CD4-positive, CD25-positive, alpha-beta regulatory T cell (primary cell): ENCODE measurements around the gene FAM187B. TPM values are rescaled to one million over a fixed set of nuclear protein-coding genes. Genes with fewer than 3 reads are reported as not detected.

Experiments
- ATAC-seq, 2 donors: fragments of 150-1000 bp; cut with Tn5 transposase; one replicate each; pipeline ENCODE4 v1.10.0; 2021; ENCODE audit warnings: low read depth in 2 of 2, moderate number of reproducible peaks in 2 of 2, moderate library complexity in 1 of 2
- DNase-seq, 3 donors: peaks; one replicate each; pipeline versions ENCODE4 v3.0.0 to v3.0.0-alpha.2; 2012 to 2022; ENCODE audit warnings: mixed read lengths in 1 of 3
- H3K27ac ChIP-seq: one replicate; pipeline ENCODE4 v1.7.0; 2013; ENCODE audit warnings: mild to moderate bottlenecking, low read length; ENCODE audit not compliant: insufficient read depth, poor library complexity, severe bottlenecking
- H3K27me3 ChIP-seq: one replicate; pipeline ENCODE4 v1.7.0; 2013; ENCODE audit warnings: low read length; ENCODE audit not compliant: control insufficient read depth, insufficient read depth
- H3K36me3 ChIP-seq: one replicate; pipeline ENCODE4 v1.7.0; 2013; ENCODE audit warnings: mild to moderate bottlenecking, low read length, moderate library complexity; ENCODE audit not compliant: control insufficient read depth, insufficient read depth
- H3K4me1 ChIP-seq: 2 replicates; pipeline ENCODE4 v1.7.0; 2013; ENCODE audit warnings: mild to moderate bottlenecking, low read length; ENCODE audit not compliant: insufficient read depth, control insufficient read depth, poor library complexity, severe bottlenecking
- H3K4me3 ChIP-seq: one replicate; pipeline ENCODE4 v1.7.0; 2013; ENCODE audit warnings: low read depth, mild to moderate bottlenecking, low read length, moderate library complexity
- H3K9me3 ChIP-seq, 2 experiments: 1 replicate in 1 of 2; 2 replicates in 1 of 2; pipeline ENCODE4 v1.7.0; 2013; ENCODE audit warnings: low read length in 2 of 2, mild to moderate bottlenecking in 1 of 2, moderate library complexity in 1 of 2; ENCODE audit not compliant: control insufficient read depth in 2 of 2
- H3K27ac Mint-ChIP-seq, 3 donors: one replicate each; pipeline ENCODE4 v1.8.0; 2020 to 2022; ENCODE audit warnings: mild to moderate bottlenecking in 3 of 3, mixed read lengths in 3 of 3, moderate library complexity in 2 of 3
- H3K27me3 Mint-ChIP-seq: one replicate; pipeline ENCODE4 v1.8.0; 2022; ENCODE audit warnings: mild to moderate bottlenecking, mixed read lengths
- H3K36me3 Mint-ChIP-seq: one replicate; pipeline ENCODE4 v1.8.0; 2020; ENCODE audit warnings: mixed read lengths
- H3K4me1 Mint-ChIP-seq, 4 donors: one replicate each; pipeline ENCODE4 v1.8.0; 2020 to 2022; ENCODE audit warnings: mixed read lengths in 4 of 4, mild to moderate bottlenecking in 1 of 4
- H3K4me3 Mint-ChIP-seq, 4 donors: one replicate each; pipeline ENCODE4 v1.8.0; 2020 to 2022; ENCODE audit warnings: mild to moderate bottlenecking in 4 of 4, mixed read lengths in 4 of 4, moderate library complexity in 3 of 4
- H3K9me3 Mint-ChIP-seq, 7 donors: one replicate each; pipeline ENCODE4 v1.8.0; 2020 to 2022; ENCODE audit warnings: mixed read lengths in 7 of 7, mild to moderate bottlenecking in 3 of 7, moderate library complexity in 2 of 7
- polyA plus RNA-seq, 4 donors: library from polyadenylated mRNA; unstranded; fragments of 300-500 nt; fragmentation: Illumina TruSeq; gene quantifications; one replicate each; pipeline ENCODE4 v1.2.3, GENCODE V29; 2021
- total RNA-seq: library from RNA; stranded (reverse); gene quantifications from one replicate; pipeline ENCODE4 v1.2.3, GENCODE V29; 2022

Gene FAM187B
- total and polyA plus RNA-seq, 5 donors from 2014 or later, result not detected

DNA sequence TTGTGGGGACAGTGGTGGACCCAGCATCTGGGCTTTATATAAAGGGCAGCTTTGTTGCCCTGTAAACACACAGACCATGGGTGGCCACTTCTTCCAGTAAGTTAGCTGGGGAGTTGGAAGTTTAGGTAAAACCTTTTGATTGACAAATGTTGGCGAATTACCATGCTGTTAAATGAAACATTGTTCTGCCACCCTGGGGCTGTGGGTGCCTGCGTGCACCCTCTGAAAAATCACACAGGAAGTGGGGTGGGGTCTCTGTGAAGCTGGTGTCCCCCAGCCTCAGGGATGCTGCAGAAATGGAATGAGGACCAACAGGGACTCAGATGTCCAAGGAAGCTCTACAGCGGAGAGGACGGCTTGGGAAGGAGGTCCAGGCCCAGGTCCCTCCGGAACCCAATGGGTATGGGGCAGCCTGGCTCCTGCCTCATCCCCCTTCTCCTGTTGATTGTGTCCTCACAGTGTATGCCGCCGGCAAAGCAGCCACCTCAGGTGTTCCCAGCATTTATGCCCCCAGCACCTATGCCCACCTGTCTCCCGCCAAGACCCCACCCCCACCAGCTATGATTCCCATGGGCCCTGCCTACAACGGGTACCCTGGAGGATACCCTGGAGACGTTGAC, 37.5 kb upstream of the FAM187B start:
- Histone ChIP-seq H3K27ac (no peak overlapping the region), H3K27me3 (no peaks in the 10 kb centered on the region), H3K36me3 (peaks cover 14% of the 10 kb centered on the region), H3K4me3 (no peak overlapping the region), H3K4me1 (peaks cover 22% of the 10 kb centered on the region), H3K9me3 (no peaks in the 10 kb centered on the region)
- H3K4me1 Mint-ChIP-seq, result peaks cover 0 to 36% (median 12%) of the 10 kb centered on the region in 4 donors
- peaks cover 20% of the 10 kb centered on the region for H3K36me3 Mint-ChIP-seq
- ATAC-seq (no peak), DNase-seq (no peak)
- H3K27me3 Mint-ChIP-seq, result no peaks in the 10 kb centered on the region
- H3K4me3 Mint-ChIP-seq, result peak overlapping the region; percentile 78 to 90 (median 81)
- no peaks in the 10 kb centered on the region for H3K9me3 Mint-ChIP-seq
- peak overlapping the region; percentile 80 to 91 (median 91) for H3K27ac Mint-ChIP-seq

DNA sequence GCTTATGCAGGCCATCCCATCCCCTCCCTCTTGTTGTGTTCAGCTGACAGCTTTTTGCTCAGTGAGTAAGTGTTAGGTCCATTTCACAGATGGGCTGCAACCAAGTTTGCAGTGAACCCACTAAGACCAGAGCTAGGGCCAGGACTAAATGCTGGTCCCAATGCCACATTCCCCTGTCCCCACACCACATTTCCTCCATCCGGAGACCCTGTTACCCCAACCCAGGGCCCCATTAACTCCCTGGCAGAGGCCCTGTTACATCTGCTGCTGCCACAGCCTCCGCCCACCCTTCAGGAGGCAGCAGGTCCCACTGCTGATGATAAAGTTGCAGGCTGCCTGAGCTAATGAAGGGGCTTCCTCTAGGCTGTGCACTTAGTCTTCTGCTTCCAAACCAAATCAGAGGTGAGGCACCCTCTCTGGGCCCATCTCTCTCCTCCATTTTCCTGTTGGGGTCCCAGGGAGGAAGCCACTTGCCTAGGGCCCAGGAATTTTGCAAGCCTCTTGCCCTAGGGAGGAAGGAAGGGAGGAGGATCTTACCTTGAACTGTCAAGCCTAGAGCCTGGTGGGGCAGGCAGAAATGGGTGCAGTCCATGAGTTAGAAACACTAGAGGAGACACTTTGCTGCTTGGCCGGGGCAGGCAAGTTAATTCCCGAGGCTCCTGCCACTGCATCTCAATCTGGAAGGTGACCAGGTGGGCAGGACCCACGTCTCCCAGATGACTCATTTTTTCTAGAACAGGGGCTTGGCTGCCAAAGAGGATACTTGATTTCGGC, 36.8 kb upstream of the FAM187B start:
- Mint-ChIP-seq H3K36me3 (peaks cover 15% of the 10 kb centered on the region), H3K4me3 (peak overlapping the region; percentile 78 to 90 (median 81)), H3K4me1 (peaks cover 0 to 32% (median 11%) of the 10 kb centered on the region in 4 donors), H3K27me3 (no peaks in the 10 kb centered on the region), H3K27ac (peak overlapping the region; percentile 56 to 80 (median 62)), H3K9me3 (no peaks in the 10 kb centered on the region)
- no peak for DNase-seq
- no peaks in the 10 kb centered on the region for H3K27me3 ChIP-seq
- H3K4me3 ChIP-seq, result no peak overlapping the region
- no peaks in the 10 kb centered on the region for H3K9me3 ChIP-seq
- H3K36me3 ChIP-seq, result peaks cover 7% of the 10 kb centered on the region
- no peak for ATAC-seq
- peaks cover 22% of the 10 kb centered on the region for H3K4me1 ChIP-seq
- H3K27ac ChIP-seq, result no peak overlapping the region

DNA sequence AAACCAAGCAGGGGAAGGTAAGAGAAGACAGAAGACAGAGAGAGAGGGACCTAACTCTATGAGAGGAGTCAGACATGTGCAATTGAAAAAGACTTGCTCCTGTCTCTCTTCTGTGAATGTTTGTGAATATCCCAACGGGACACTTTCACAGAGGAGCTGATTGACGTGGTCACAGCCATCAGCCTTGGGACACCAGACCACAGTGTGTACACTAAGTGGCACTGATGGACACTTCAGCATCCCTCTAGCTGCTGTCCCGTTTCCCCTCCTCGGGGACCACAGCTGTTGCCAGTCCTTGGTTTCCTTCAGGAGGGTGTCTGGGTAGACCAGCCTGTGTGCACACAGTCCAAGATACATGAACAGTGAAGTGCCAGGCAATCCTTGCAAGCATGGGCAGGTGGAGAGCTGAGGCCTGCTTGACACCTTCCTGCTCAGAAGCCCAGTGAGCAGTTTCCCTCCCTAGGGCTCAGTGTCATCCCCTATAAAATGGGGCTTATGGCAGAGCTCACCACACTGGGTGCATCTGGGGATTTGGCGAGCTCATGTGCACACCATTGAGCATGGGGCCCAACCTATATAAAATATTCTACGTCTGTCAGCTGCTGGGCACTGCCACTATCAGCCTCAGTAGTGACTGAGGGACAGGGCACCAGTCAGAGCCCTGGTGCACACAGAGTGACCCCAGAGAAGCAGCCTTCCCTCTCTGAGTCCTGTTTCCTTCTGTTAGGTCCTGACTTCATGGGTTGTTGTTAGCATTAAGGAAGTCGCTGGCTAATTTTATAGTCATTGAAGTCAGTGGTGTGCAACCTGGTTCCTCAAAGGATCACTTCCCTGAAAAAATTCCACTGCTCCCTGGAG, 36.0 kb upstream of the FAM187B start:
- H3K4me1 ChIP-seq, result peaks cover 16% of the 10 kb centered on the region
- Mint-ChIP-seq H3K4me1 (peaks cover 0 to 31% (median 15%) of the 10 kb centered on the region in 4 donors), H3K9me3 (no peaks in the 10 kb centered on the region), H3K4me3 (peak overlapping the region in 2 of 4 donors; percentile 51 to 84), H3K27me3 (no peaks in the 10 kb centered on the region), H3K36me3 (peaks cover 18% of the 10 kb centered on the region), H3K27ac (peak overlapping the region; percentile 80 to 92 (median 85))
- H3K4me3 ChIP-seq, result no peak overlapping the region
- H3K9me3 ChIP-seq, result no peaks in the 10 kb centered on the region
- H3K36me3 ChIP-seq, result peaks cover 7% of the 10 kb centered on the region
- ATAC-seq (no peak), DNase-seq (no peak)
- H3K27me3 ChIP-seq, result no peaks in the 10 kb centered on the region
- no peak overlapping the region for H3K27ac ChIP-seq

DNA sequence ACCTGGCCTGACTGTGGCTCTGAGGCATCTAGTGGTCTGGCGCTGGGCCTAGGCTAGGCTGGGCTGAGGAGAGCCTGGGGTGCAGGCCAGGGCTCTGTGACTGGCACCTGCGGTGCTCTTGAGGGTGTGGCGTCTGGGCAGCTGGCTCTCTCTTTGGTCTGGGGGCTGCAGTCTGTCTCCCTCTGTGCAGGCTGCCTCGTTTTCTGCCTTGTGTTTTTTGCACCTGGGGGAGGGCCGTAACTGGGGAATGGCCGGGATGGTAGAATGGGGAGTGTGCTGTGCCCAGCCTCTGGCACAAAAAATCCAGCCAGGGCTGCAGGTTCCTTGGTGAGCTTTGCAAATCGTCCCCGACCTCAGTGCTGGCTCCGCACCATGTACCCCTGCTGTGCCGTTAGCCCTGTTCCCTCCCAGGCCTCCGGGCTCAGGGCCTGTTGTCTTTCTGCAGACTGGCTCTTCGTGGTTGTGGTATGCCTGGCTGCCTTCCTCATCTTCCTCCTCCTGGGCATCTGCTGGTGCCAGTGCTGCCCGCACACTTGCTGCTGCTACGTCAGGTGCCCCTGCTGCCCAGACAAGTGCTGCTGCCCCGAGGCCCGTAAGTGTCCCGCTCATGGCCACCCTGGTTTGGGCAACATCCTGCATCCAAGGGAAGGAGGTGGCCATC, 33.7 kb upstream of the FAM187B start:
- peaks cover 0 to 38% (median 21%) of the 10 kb centered on the region in 4 donors for H3K4me1 Mint-ChIP-seq
- ATAC-seq (no peak), DNase-seq (no peak)
- no peak overlapping the region for H3K4me3 Mint-ChIP-seq
- peaks cover 22% of the 10 kb centered on the region for H3K36me3 Mint-ChIP-seq
- H3K27me3 Mint-ChIP-seq, result no peaks in the 10 kb centered on the region
- Histone ChIP-seq H3K4me1 (peaks cover 18% of the 10 kb centered on the region), H3K36me3 (peaks cover 7% of the 10 kb centered on the region), H3K4me3 (no peak overlapping the region), H3K27ac (no peak overlapping the region), H3K9me3 (no peaks in the 10 kb centered on the region), H3K27me3 (no peaks in the 10 kb centered on the region)
- H3K27ac Mint-ChIP-seq, result no peak overlapping the region
- no peaks in the 10 kb centered on the region for H3K9me3 Mint-ChIP-seq

DNA sequence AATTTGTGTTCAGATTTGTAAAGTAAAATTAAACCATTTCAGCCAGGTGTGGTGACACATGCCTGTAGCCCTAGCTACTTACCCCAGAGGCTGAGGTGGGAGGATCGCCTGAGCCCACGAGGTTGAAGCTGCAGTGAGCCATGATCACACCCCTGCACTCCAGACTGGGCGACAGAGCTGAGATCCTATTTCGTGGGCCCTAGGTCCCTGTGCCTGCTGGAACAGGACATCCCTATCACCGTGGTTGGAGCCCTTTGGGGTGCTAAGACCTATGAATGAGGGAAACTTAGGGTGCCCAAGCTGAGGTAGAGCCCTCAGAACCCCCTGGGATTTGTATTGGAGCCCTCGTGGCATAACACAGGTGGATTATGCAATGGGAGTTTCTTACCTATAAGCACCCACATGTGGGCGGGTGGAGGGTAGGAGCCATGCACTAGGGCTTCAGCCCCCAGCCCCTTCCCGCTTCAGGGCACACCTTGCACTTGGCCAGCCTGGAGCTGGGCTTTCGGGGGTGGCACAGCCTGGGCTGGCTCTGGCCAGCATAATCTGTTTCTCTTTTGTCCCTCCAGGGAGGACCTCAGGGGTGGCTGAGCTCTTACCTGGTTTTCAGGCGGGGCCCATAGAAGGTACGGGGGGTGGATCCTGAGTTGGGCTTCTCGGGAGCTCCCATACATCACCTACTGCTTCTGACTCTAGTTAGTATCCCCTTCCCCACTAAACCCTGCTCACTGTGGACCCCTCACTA, 33.0 kb upstream of the FAM187B start:
- Histone ChIP-seq H3K27ac (no peak overlapping the region), H3K36me3 (peaks cover 7% of the 10 kb centered on the region), H3K4me1 (peaks cover 14% of the 10 kb centered on the region), H3K27me3 (no peaks in the 10 kb centered on the region), H3K4me3 (no peak overlapping the region), H3K9me3 (no peaks in the 10 kb centered on the region)
- H3K27ac Mint-ChIP-seq, result peak overlapping the region; percentile 14 to 56 (median 15)
- no peak for DNase-seq
- H3K36me3 Mint-ChIP-seq, result peaks cover 22% of the 10 kb centered on the region
- H3K4me3 Mint-ChIP-seq, result peak overlapping the region in 1 of 4 donors; percentile 56
- no peaks in the 10 kb centered on the region for H3K27me3 Mint-ChIP-seq
- ATAC-seq, result no peak
- H3K9me3 Mint-ChIP-seq, result no peaks in the 10 kb centered on the region
- peaks cover 0 to 42% (median 22%) of the 10 kb centered on the region in 4 donors for H3K4me1 Mint-ChIP-seq

DNA sequence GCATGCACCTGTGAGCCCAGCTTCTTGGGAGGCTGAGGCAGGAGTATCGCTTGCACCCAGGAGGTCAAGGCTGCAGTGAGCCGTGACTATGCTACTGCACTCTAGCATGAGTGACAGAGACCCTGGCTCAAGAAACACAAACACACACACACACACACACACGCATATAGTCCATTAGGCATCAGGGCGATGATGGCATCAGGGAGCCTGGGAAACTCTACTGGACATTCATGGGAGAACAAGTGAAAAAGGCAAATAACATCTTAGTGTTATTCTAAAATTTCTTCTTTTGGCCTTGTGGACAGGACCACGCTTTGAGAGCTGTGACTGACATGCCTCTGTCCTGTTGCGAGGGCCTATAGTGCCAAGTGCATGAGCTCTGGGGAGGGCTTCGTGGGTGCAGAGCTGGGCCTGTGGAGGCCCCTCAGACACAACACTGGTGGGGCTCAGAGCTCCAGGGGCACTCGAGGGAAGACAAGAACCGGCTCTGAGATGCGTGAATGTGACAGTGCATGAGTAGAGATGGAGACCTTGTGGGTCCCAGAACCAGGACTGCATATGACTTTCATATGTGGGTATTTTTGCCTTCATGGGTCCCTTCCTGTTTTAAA, 32.3 kb upstream of the FAM187B start:
- peaks cover 21% of the 10 kb centered on the region for H3K36me3 Mint-ChIP-seq
- peaks cover 0 to 38% (median 22%) of the 10 kb centered on the region in 4 donors for H3K4me1 Mint-ChIP-seq
- DNase-seq, result no peak

More for the DNA sequence above, 32.3 kb upstream of the FAM187B start:
- Histone ChIP-seq H3K36me3 (peaks cover 9% of the 10 kb centered on the region), H3K27me3 (no peaks in the 10 kb centered on the region), H3K9me3 (no peaks in the 10 kb centered on the region), H3K4me3 (no peak overlapping the region), H3K4me1 (peaks cover 10% of the 10 kb centered on the region), H3K27ac (no peak overlapping the region)
- peak overlapping the region in 1 of 4 donors; percentile 56 for H3K4me3 Mint-ChIP-seq
- H3K27ac Mint-ChIP-seq, result peak overlapping the region; percentile 15 to 66 (median 56)
- no peaks in the 10 kb centered on the region for H3K27me3 Mint-ChIP-seq
- H3K9me3 Mint-ChIP-seq, result no peaks in the 10 kb centered on the region
- ATAC-seq, result no peak
